Measurements from ENCODE around the gene CKAP2L. TPM values are rescaled to one million over a fixed set of nuclear protein-coding genes. Genes with fewer than 3 reads are reported as not detected.

The CKAP2L gene
- total and polyA plus RNA-seq, 9 donors: 5.5 to 17.9 (median 9.6) TPM

- WGBS (ENCODE audit: insufficient coverage): 88% methylated on average over 7 of the region's 11 CpGs
- no peak for DNase-seq
- peaks cover 6% of the 10 kb centered on the region for H3K9me3 ChIP-seq (replicated peaks; ENCODE audit: control insufficient read depth, low read depth, low read length)
These were observed 41.1 kb upstream of the CKAP2L start for GRCh38 chr2:112805542-112805941.

GRCh38 chr2:112803691-112804521, 39.5 kb upstream of the CKAP2L start:
- Histone ChIP-seq H3K4me3 (ENCODE audit: low read length) (no peak overlapping the region), H3K36me3 (ENCODE audit: control insufficient read depth, insufficient read depth, low read length) (no peaks in the 10 kb centered on the region), H3K9me3 (replicated peaks; ENCODE audit: control insufficient read depth, low read depth, low read length) (peaks cover 6% of the 10 kb centered on the region), H3K27me3 (ENCODE audit: control insufficient read depth, insufficient read depth, low read length) (no peaks in the 10 kb centered on the region), H3K4me1 (ENCODE audit: control insufficient read depth, insufficient read depth, low read length) (no peaks in the 10 kb centered on the region), H3K27ac (ENCODE audit: low read length) (no peak overlapping the region)
- 67% methylated on average over 1 of the region's 5 CpGs for WGBS (ENCODE audit: insufficient coverage)
- no peak for DNase-seq

More at GRCh38 chr2:112805542-112805941, 41.1 kb upstream of the CKAP2L start:
- Histone ChIP-seq H3K27me3 (ENCODE audit: control insufficient read depth, insufficient read depth, low read length) (no peaks in the 10 kb centered on the region), H3K36me3 (ENCODE audit: control insufficient read depth, insufficient read depth, low read length) (no peaks in the 10 kb centered on the region), H3K4me3 (ENCODE audit: low read length) (no peak overlapping the region), H3K27ac (ENCODE audit: low read length) (no peak overlapping the region), H3K4me1 (ENCODE audit: control insufficient read depth, insufficient read depth, low read length) (no peaks in the 10 kb centered on the region)

- H3K36me3 ChIP-seq (ENCODE audit: control insufficient read depth, insufficient read depth, low read length): no peaks in the 10 kb centered on the region
These were observed 36.6 kb upstream of the CKAP2L start for GRCh38 chr2:112800881-112801583.

GRCh38 chr2:112798979-112799975, 34.9 kb upstream of the CKAP2L start:
- Histone ChIP-seq H3K36me3 (ENCODE audit: control insufficient read depth, insufficient read depth, low read length) (no peaks in the 10 kb centered on the region), H3K9me3 (replicated peaks; ENCODE audit: control insufficient read depth, low read depth, low read length) (no peaks in the 10 kb centered on the region), H3K27ac (ENCODE audit: low read length) (no peak overlapping the region), H3K4me1 (ENCODE audit: control insufficient read depth, insufficient read depth, low read length) (no peaks in the 10 kb centered on the region), H3K27me3 (ENCODE audit: control insufficient read depth, insufficient read depth, low read length) (no peaks in the 10 kb centered on the region), H3K4me3 (ENCODE audit: low read length) (no peak overlapping the region)
- no peak for DNase-seq
- WGBS (ENCODE audit: insufficient coverage): 80% methylated on average over 8 of the region's 8 CpGs

More at GRCh38 chr2:112800881-112801583, 36.6 kb upstream of the CKAP2L start:
- H3K4me3 ChIP-seq (ENCODE audit: low read length): no peak overlapping the region
- no peaks in the 10 kb centered on the region for H3K9me3 ChIP-seq (replicated peaks; ENCODE audit: control insufficient read depth, low read depth, low read length)
- DNase-seq: no peak
- H3K4me1 ChIP-seq (ENCODE audit: control insufficient read depth, insufficient read depth, low read length): no peaks in the 10 kb centered on the region
- no CpG with 5 or more reads among the region's 4 CpGs for WGBS (ENCODE audit: insufficient coverage)
- H3K27me3 ChIP-seq (ENCODE audit: control insufficient read depth, insufficient read depth, low read length): no peaks in the 10 kb centered on the region
- no peak overlapping the region for H3K27ac ChIP-seq (ENCODE audit: low read length)

- no peaks in the 10 kb centered on the region for H3K9me3 ChIP-seq (replicated peaks; ENCODE audit: control insufficient read depth, low read depth, low read length)
- H3K4me3 ChIP-seq (ENCODE audit: low read length): no peak overlapping the region
- H3K4me1 ChIP-seq (ENCODE audit: control insufficient read depth, insufficient read depth, low read length): no peaks in the 10 kb centered on the region
- no peaks in the 10 kb centered on the region for H3K27me3 ChIP-seq (ENCODE audit: control insufficient read depth, insufficient read depth, low read length)
- WGBS (ENCODE audit: insufficient coverage): no CpG with 5 or more reads among the region's 1 CpG
- no peak for DNase-seq
- H3K36me3 ChIP-seq (ENCODE audit: control insufficient read depth, insufficient read depth, low read length): no peaks in the 10 kb centered on the region
- H3K27ac ChIP-seq (ENCODE audit: low read length): no peak overlapping the region
These were observed 32.1 kb upstream of the CKAP2L start for GRCh38 chr2:112796486-112796885.

- no peak overlapping the region for H3K27ac ChIP-seq (ENCODE audit: low read length)
These were observed 31.4 kb upstream of the CKAP2L start for GRCh38 chr2:112795774-112796173.

GRCh38 chr2:112794841-112795240, 30.4 kb upstream of the CKAP2L start:
- Histone ChIP-seq H3K27me3 (ENCODE audit: control insufficient read depth, insufficient read depth, low read length) (no peaks in the 10 kb centered on the region), H3K36me3 (ENCODE audit: control insufficient read depth, insufficient read depth, low read length) (no peaks in the 10 kb centered on the region), H3K4me3 (ENCODE audit: low read length) (no peak overlapping the region), H3K27ac (ENCODE audit: low read length) (no peak overlapping the region), H3K9me3 (replicated peaks; ENCODE audit: control insufficient read depth, low read depth, low read length) (no peaks in the 10 kb centered on the region), H3K4me1 (ENCODE audit: control insufficient read depth, insufficient read depth, low read length) (no peaks in the 10 kb centered on the region)
- no CpG with 5 or more reads among the region's 3 CpGs for WGBS (ENCODE audit: insufficient coverage)
- DNase-seq: no peak

More at GRCh38 chr2:112795774-112796173, 31.4 kb upstream of the CKAP2L start:
- no peak for DNase-seq
- 83% methylated on average over 1 of the region's 1 CpG for WGBS (ENCODE audit: insufficient coverage)
- Histone ChIP-seq H3K36me3 (ENCODE audit: control insufficient read depth, insufficient read depth, low read length) (no peaks in the 10 kb centered on the region), H3K9me3 (replicated peaks; ENCODE audit: control insufficient read depth, low read depth, low read length) (no peaks in the 10 kb centered on the region), H3K4me3 (ENCODE audit: low read length) (no peak overlapping the region), H3K4me1 (ENCODE audit: control insufficient read depth, insufficient read depth, low read length) (no peaks in the 10 kb centered on the region), H3K27me3 (ENCODE audit: control insufficient read depth, insufficient read depth, low read length) (no peaks in the 10 kb centered on the region)

GRCh38 chr2:112794131-112794733, 29.8 kb upstream of the CKAP2L start:
- WGBS (ENCODE audit: insufficient coverage): 27% methylated on average over 2 of the region's 5 CpGs
- H3K4me3 ChIP-seq (ENCODE audit: low read length): no peak overlapping the region
- H3K27ac ChIP-seq (ENCODE audit: low read length): no peak overlapping the region
- no peaks in the 10 kb centered on the region for H3K27me3 ChIP-seq (ENCODE audit: control insufficient read depth, insufficient read depth, low read length)
- no peaks in the 10 kb centered on the region for H3K4me1 ChIP-seq (ENCODE audit: control insufficient read depth, insufficient read depth, low read length)
- DNase-seq: peak; percentile 51
- no peaks in the 10 kb centered on the region for H3K36me3 ChIP-seq (ENCODE audit: control insufficient read depth, insufficient read depth, low read length)
- H3K9me3 ChIP-seq (replicated peaks; ENCODE audit: control insufficient read depth, low read depth, low read length): no peaks in the 10 kb centered on the region

GRCh38 chr2:112793449-112793978, 29.1 kb upstream of the CKAP2L start:
- Histone ChIP-seq H3K9me3 (replicated peaks; ENCODE audit: control insufficient read depth, low read depth, low read length) (no peaks in the 10 kb centered on the region), H3K27ac (ENCODE audit: low read length) (no peak overlapping the region), H3K4me3 (ENCODE audit: low read length) (no peak overlapping the region), H3K36me3 (ENCODE audit: control insufficient read depth, insufficient read depth, low read length) (no peaks in the 10 kb centered on the region), H3K4me1 (ENCODE audit: control insufficient read depth, insufficient read depth, low read length) (no peaks in the 10 kb centered on the region), H3K27me3 (ENCODE audit: control insufficient read depth, insufficient read depth, low read length) (no peaks in the 10 kb centered on the region)
- peak; percentile 25 for DNase-seq
- WGBS (ENCODE audit: insufficient coverage): 33% methylated on average over 1 of the region's 3 CpGs
